ENCODE measurements around the gene SLC1A5.
"Not testable (repeated sequence)": the region's sequence is repeated elsewhere in the genome, so short reads cannot be mapped to it uniquely, and the experiment has no call there.

Gene SLC1A5

DNA sequence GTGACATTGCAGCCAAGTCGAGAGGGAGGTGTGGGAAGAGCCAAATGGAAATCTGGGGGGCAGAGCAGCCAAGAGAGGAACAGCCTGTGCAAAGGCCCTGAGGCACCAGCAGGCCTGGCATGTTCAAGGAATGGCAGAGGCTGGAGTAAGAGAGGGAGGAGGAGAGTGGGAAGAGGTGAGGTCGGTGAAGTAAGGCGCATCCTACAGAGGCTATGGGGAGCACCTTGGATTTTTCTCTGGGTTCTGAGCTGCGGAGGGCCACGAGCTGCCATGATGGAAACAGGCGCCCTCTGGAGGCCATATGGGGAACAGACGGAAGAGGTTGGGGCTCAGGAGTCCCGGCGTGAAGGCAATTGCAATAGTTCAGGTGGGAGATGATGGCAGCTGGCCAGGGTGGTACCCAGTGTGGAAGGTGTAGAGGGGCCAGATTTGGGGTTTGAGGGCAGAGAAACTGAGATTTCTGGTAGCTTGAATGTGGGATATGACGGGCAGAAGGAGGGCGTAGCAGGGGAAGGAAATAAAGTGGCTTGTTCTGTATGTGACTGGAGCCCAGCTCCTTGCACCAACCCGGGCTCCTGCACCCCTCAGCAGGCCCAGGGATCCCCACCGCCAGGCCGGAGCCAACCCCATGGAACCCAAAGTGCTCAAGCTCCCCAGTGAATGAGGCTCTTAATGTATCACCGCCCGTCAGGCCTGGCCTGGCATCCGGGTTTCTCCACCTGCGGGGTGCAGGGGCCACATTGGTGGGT, 21.7 kb downstream of the SLC1A5 start:
- DNase-seq, result peak; percentile 24

- DNase-seq, result no peak
Observed at GRCh38 chr19:46764817-46765291, 23.5 kb downstream of the SLC1A5 start.

DNA sequence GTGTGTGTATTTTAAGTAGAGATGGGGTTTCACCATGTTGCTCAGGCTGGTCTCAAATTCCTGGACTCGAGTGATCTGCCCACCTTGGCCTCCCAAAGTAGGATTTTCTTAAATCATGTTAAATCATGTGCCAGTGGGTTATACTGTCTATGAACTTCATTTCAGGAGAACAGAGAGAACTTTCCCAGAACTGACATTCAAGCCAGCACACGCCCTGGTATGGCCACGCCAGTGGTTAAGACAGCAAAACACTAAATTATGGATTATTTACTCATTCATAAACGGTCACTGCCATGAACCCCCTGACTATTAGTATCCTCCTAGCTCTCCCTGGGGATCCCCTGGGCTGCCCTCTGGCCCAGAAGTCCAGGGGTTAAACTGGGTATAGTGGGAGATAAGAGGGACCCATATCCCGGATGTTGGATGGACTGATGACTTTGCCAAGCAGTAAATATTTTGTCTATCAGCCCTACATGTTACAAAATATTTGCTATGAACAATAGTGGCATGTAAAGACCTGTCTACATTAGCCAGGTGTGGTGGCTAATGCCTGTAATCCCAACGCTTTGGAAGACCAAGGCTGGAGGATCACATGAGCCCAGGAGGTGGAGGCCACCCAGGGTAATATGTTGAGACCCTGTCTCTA, 26.0 kb downstream of the SLC1A5 start:
- no peak for DNase-seq

DNA sequence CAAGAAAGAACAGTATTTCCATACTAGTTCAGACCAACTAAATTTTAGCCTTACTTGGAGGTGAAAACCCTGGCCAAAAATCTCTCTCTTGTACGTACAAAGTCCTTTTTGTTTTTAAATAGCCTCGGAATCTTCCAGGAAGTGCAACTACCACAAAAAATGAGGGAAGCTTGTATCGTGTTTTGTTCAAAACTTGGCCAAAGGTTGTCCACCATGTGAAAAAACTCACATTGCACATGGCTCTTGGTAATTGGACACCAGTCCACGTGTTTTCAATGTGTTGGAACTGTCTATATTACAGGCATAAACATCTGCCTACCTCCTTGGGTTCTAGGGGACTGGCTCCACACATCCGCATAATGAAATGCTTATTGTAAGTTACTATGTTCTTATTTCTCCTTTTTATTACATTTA, 27.0 kb downstream of the SLC1A5 start:
- no peak for DNase-seq

GRCh38 chr19:46760897-46761296, 27.5 kb downstream of the SLC1A5 start:
- DNase-seq, result not testable (repeated sequence)

- no peak for DNase-seq
Observed at GRCh38 chr19:46760363-46760762, 28.0 kb downstream of the SLC1A5 start.

GRCh38 chr19:46759817-46760333, 28.5 kb downstream of the SLC1A5 start:
- no peak for DNase-seq

GRCh38 chr19:46759206-46759605, 29.2 kb downstream of the SLC1A5 start:
- no peak for DNase-seq

GRCh38 chr19:46756544-46756888, 31.9 kb downstream of the SLC1A5 start:
- no peak for DNase-seq

DNA sequence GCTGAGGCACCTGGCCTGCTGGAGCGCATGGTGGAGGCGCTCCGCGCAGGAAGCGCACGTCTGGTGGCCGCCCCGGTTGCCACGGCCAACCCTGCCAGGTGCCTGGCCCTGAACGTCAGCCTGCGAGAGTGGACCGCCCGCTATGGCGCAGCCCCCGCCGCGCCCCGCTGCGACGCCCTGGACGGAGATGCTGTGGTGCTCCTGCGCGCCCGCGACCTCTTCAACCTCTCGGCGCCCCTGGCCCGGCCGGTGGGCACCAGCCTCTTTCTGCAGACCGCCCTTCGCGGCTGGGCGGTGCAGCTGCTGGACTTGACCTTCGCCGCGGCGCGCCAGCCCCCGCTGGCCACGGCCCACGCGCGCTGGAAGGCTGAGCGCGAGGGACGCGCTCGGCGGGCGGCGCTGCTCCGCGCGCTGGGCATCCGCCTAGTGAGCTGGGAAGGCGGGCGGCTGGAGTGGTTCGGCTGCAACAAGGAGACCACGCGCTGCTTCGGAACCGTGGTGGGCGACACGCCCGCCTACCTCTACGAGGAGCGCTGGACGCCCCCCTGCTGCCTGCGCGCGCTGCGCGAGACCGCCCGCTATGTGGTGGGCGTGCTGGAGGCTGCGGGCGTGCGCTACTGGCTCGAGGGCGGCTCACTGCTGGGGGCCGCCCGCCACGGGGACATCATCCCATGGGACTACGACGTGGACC, 32.4 kb downstream of the SLC1A5 start:
- DNase-seq, result no peak

DNA sequence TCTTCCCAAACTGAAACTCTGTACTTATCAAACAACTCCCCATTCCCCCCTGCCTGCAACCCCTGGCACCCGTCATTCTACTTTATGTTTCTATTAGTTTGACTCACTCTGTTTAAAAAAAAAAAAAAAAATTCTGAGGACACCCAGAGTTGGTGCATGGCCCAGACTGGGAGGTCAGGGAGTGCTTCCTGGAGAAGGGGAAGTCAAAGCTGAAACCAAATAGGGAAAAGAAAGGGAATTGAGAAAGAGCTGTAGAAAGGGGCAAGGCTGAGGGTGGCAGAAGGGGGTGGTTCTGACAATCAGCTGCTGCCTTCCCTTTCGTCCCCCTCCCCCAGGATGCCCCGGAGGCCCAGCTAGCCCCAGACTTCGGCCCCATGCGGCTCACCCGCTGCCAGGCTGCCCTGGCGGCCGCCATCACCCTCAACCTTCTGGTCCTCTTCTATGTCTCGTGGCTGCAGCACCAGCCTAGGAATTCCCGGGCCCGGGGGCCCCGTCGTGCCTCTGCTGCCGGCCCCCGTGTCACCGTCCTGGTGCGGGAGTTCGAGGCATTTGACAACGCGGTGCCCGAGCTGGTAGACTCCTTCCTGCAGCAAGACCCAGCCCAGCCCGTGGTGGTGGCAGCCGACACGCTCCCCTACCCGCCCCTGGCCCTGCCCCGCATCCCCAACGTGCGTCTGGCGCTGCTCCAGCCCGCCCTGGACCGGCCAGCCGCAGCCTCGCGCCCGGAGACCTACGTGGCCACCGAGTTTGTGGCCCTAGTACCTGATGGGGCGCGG, 33.1 kb downstream of the SLC1A5 start:
- DNase-seq, result no peak

DNA sequence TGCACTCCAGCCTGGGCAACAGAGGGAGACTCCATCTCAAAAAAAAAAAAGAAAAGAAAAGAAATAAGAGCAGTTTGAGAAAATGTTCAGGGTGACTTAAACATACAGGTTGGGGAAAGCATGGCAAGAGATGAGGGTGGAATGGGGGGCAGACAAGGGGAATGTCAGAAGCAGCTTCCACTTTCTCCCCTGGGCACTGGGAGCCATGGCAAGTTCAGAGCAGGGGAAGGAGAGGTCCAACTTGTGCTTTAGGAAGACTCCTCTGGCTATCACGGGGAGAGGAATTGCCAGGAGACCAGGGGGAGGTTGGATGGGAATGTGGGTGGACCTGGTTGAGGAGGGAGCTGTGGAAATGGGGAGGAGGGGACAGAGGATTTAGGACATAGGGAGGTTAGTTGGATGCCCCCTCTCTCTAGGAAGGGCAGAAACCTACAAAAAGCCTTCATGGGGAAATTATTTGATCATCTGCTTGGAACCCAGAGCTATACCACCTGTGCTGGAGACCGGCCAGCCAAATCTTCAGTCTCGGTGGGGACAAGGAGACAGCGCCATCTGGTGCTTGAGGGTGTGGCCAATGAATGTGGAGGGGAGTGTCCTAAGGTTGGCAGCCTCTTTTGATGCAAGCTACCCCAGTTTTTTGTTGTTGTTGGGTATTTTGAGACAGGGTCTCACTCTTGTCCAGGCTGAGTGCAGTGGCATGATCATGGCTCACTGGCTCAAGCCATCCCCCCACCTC, 34.8 kb downstream of the SLC1A5 start:
- DNase-seq, result peak; percentile 12

DNA sequence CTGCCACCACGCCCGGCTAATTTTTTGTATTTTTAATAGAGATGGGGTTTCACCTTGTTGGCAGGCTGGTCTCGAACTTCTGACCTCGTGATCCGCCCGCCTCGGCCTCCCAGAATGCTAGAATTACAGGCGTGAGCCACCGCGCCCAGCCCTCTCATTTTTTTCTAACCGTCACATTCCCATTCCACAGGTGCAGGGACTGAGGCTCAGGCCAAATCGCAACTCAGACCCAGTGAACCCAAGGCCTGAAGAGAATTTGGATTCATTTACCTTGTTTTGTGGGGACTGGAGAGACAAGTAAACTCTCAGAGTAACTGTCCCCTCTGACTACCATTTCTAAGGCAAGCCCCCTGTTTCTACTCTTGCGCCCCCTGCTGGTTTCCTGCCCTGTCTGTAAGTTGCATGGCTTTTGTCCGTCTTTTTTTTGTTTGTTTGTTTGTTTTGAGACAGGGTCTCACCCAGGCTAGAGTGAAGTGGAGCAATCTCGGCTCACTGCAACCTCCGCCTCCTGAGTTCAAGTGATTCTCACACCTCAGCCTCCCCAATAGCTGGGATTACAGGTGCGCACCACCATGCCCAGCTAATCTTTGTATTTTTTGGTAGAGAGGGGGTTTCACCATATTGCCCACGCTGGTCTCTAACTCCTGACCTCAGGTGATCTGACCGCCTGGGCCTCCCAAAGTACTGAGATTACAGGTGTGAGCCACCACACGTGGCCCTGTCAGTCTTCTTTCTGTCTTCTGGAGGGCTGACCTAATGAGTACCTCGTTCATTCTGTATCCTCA, 39.9 kb downstream of the SLC1A5 start:
- peak; percentile 61 for DNase-seq

GRCh38 chr19:46746281-46747057, 41.9 kb downstream of the SLC1A5 start, which contains the start of gene STRN4:
Gene STRN4, minus strand, starts transcription at chr19:46746450. Its CDS starts 20 bp downstream, at chr19:46746430.
- DNase-seq, result peak; percentile 36

DNA sequence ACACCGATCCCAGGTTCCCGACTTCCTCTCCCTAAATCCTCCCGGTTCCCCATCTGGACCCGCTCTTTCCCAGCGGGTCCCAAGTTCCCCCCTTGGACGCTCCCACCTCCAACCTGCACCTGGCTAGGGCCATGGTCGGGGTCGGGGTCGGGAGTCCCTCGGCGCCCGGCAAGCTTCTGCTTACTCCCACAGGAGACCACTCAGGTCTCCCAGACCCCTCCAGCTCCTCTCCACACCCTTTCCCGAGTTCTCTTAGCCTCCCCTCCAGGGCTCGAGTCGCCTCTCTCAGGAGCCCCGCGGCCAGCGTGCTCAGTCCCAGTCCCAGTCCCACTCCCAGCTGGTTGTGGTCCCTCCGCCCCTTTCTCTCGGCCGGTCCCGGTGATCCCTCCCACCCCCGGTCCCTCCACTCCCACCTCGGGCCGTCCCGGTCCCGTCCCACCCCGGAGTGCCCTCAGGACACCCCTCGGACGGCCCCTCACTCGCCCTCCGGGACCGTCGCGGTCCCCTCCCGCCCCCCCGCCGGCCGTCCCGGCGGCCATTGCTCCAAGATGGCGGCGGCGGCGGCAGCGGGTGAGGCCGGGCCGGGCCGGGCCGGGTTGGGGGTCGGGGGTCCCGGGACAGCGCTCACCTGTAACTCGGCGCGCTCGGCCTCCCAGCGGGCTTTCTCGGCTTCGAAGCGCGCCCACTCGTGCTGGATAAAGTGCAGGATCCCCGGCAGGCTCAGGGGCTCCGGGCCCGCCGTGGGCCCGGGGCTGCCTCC, 42.7 kb downstream of the SLC1A5 start, which contains the start of gene FKRP:
Gene FKRP, plus strand, starts transcription at position 537 of the 760 bp plus-strand sequence. CDS start 9,394 bp downstream, outside the sequence.
- no peak for DNase-seq

GRCh38 chr19:46745030-46745429, 43.4 kb downstream of the SLC1A5 start:
- DNase-seq, result no peak

- DNase-seq, result no peak
Observed at GRCh38 chr19:46744005-46744691, 44.2 kb downstream of the SLC1A5 start.

DNA sequence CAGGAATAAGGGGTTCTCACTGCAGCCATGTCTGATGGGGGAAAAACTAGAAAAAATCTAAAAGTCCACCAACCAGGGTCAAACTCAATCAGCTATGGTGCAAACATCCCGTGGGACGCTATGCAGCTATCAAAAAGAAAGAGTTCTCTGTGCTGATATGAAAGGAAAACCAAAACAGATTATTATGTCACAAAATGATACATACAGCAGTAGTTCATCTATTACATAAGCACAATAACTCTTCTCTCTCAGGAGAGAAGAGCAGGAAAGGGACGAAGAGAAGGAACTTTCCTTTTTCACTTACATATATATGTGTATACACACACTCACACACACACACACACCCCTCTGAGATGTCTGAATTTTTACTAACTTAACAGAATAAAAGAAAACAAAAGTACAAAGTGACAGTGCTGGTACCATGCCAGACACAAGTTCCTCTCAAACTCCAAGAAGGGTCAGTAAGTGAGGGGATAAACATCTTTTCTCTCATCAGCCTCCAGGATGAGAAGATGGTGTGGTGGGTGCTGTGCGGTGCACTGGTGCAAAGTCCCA, 45.4 kb downstream of the SLC1A5 start:
- no peak for DNase-seq

Measured in NK-92 treated with Interleukin-12 subunit alpha and Interleukin-12 subunit beta, amount 100 ng/mL, for 24 hours (cell line).